ENCODE results near the gene SOS1. TPM values are rescaled to one million over a fixed set of nuclear protein-coding genes. Genes with fewer than 3 reads are reported as not detected.
"Not testable (repeated sequence)": the region's sequence is repeated elsewhere in the genome, so short reads cannot be mapped to it uniquely, and the experiment has no call there.

The SOS1 gene
- total RNA-seq, 2 donors from 2014 or later, result 35.0 to 54.1 TPM

DNA sequence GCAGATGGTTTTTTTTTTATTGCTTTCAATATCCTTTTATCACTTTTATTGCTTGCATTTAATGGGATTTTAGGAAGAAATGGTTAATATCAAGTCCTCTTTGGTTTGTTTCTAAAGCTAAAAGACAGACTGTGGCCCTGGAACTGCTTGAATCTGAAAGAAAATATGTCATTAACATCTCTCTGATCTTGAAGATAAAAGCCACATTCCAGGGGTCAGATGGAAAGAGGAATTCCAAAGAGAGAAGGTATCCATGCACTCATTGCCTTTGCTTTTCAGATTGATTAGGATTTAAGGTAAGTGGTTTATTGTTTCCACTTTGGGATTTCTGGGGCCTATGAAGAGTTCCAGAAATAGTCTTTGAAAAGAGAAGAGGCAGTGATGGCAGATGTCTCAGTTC is 177.1 kb downstream of the SOS1 start:
- intact Hi-C loops (cut with DNase I), result no loop called here
- H3K4me3 ChIP-seq, result no peak overlapping the region
- no peak for DNase-seq (ENCODE audit: low spot score)
- no peaks in the 10 kb centered on the region for H3K36me3 ChIP-seq
- TF ChIP-seq POLR2AphosphoS5 (IDR thresholded peaks at IDR 0.05), result no peak
- TF ChIP-seq, protein P1, sequence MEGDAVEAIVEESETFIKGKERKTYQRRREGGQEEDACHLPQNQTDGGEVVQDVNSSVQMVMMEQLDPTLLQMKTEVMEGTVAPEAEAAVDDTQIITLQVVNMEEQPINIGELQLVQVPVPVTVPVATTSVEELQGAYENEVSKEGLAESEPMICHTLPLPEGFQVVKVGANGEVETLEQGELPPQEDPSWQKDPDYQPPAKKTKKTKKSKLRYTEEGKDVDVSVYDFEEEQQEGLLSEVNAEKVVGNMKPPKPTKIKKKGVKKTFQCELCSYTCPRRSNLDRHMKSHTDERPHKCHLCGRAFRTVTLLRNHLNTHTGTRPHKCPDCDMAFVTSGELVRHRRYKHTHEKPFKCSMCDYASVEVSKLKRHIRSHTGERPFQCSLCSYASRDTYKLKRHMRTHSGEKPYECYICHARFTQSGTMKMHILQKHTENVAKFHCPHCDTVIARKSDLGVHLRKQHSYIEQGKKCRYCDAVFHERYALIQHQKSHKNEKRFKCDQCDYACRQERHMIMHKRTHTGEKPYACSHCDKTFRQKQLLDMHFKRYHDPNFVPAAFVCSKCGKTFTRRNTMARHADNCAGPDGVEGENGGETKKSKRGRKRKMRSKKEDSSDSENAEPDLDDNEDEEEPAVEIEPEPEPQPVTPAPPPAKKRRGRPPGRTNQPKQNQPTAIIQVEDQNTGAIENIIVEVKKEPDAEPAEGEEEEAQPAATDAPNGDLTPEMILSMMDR (IDR thresholded peaks at IDR 0.05), result no peak
- no peak for TF ChIP-seq POLR2A (IDR thresholded peaks at IDR 0.05)
- H3K27me3 ChIP-seq (replicated peaks; ENCODE audit: insufficient read depth), result no peaks in the 10 kb centered on the region
- no peak overlapping the region for H3K27ac ChIP-seq
- no peaks in the 10 kb centered on the region for H3K9me3 ChIP-seq
- no peaks in the 10 kb centered on the region for H3K4me1 ChIP-seq (replicated peaks)

DNA sequence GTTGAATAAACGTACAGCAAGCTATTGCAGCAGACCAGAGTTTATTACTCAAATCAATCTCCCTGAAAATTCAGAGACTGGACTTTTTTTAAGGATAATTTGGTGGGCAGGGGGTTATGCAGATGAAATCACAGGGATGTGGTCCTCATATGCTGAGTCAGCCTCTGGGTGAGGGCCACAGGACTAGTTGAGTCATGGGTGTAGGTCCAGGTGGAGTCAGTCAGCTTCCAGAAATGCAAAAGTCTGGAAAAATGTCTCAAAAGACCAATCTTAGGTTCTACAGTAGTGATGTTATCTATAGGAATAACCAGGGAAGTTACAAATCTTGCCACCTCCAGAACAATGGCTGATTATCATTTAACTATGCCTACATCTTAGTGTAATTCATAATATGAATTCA is 180.1 kb downstream of the SOS1 start:
- DNase-seq (ENCODE audit: low spot score), result no peak
- no peaks in the 10 kb centered on the region for H3K9me3 ChIP-seq
- intact Hi-C loops (cut with DNase I), result no loop called here
- no peaks in the 10 kb centered on the region for H3K36me3 ChIP-seq
- 85% methylated on average over 1 of the region's 1 CpG for WGBS
- H3K27ac ChIP-seq, result no peak overlapping the region
- no peaks in the 10 kb centered on the region for H3K27me3 ChIP-seq (replicated peaks; ENCODE audit: insufficient read depth)
- TF ChIP-seq POLR2A (IDR thresholded peaks at IDR 0.05) (no peak), POLR2AphosphoS5 (IDR thresholded peaks at IDR 0.05) (no peak)
- TF ChIP-seq, protein P1 (IDR thresholded peaks at IDR 0.05), result no peak
- no peak overlapping the region for H3K4me3 ChIP-seq
- no peaks in the 10 kb centered on the region for H3K4me1 ChIP-seq (replicated peaks)

DNA sequence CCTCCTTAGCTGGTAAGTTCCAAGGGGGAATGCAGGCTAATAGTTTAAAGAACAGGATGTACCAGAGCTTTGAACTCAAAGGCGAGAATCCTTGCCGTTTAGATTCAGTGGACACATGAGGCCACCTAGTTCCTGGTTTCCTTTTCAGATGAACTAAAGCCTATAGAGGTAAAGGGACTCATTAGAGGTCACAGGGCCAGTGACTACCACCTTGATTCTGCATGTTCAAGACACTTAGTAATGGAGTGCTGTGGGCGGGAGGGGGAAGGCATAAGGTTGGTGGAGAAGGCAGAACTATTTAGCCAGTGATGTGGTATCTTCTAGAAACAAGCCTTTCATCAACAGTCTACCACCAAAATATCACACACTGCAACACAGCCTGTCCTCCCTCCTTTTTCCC is 183.3 kb downstream of the SOS1 start:
- intact Hi-C loops (cut with DNase I), result no loop called here

DNA sequence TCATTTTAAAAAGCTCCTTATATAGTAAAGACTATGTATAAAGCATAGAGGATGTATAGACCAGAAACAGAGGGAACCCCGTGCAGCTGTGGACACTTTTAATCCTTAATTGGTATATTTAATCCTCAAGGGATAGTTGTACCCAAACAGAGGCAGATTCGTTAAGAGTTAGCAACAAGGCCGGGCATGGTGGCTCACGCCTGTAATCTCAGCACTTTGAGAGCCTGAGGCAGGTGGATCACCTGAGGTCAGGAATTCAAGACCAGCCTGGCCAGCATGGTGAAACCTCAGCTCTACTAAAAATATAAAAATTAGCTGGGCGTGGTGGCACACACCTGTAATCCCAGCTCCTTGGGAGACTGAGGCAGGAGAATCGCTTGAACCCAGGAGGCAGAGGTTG is 184.3 kb downstream of the SOS1 start:
- H3K4me3 ChIP-seq; H3K4me1 ChIP-seq (replicated peaks); H3K36me3 ChIP-seq; H3K27ac ChIP-seq; H3K9me3 ChIP-seq; intact Hi-C loops (cut with DNase I); H3K27me3 ChIP-seq (replicated peaks; ENCODE audit: insufficient read depth); DNase-seq (ENCODE audit: low spot score): not testable (repeated sequence)
- 94% methylated on average over 6 of the region's 6 CpGs for WGBS

More for the DNA sequence above, 183.3 kb downstream of the SOS1 start:
- Histone ChIP-seq H3K9me3 (no peaks in the 10 kb centered on the region), H3K4me1 (replicated peaks) (no peaks in the 10 kb centered on the region), H3K4me3 (no peak overlapping the region), H3K27ac (no peak overlapping the region), H3K36me3 (no peaks in the 10 kb centered on the region), H3K27me3 (replicated peaks; ENCODE audit: insufficient read depth) (no peaks in the 10 kb centered on the region)
- DNase-seq (ENCODE audit: low spot score), result no peak
- WGBS, result 82% methylated on average over 3 of the region's 3 CpGs
- TF ChIP-seq POLR2A (IDR thresholded peaks at IDR 0.05), result no peak
- TF ChIP-seq, protein P1 (IDR thresholded peaks at IDR 0.05), result no peak

DNA sequence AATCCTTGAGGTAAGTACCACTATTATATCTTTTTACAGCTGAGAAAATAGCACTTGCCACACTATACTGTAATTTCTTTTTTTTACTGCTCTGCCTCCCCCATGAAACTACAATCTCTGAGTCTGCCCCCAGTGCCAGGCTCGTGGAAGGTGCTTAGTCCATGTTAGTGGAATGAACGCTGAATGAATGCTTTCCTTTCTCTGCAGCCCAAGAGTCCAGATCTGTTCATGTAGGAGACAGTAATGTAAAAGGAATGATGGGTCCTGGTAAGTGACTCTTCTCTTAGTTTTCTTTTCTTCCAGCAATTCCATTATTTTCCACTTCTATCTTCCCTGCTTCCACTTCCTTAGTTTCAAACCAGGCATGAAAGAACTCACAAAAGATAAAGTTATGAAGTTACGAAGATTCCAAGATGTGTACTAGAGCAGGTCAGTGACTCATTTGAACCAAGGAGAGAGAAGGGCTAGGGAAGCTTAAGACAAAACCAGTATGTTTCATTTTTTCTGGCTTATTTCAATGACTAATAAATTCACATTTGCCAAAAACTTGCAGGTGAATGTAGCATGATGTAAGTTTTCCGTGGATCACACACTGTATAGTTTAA is 185.2 kb downstream of the SOS1 start:
- TF ChIP-seq, protein P1 (IDR thresholded peaks at IDR 0.05), result no peak
- TF ChIP-seq POLR2A (IDR thresholded peaks at IDR 0.05) (no peak), POLR2AphosphoS5 (IDR thresholded peaks at IDR 0.05) (no peak)
- H3K27me3 ChIP-seq (replicated peaks; ENCODE audit: insufficient read depth), result no peaks in the 10 kb centered on the region
- H3K4me1 ChIP-seq (replicated peaks), result no peaks in the 10 kb centered on the region
- H3K27ac ChIP-seq, result no peak overlapping the region
- WGBS, result 90% methylated on average over 4 of the region's 4 CpGs
- intact Hi-C loops (cut with DNase I), result no loop called here
- no peaks in the 10 kb centered on the region for H3K36me3 ChIP-seq
- no peaks in the 10 kb centered on the region for H3K9me3 ChIP-seq
- no peak for DNase-seq (ENCODE audit: low spot score)
- H3K4me3 ChIP-seq, result no peak overlapping the region

Measured in prostate gland (tissue), 2 donors.